Colonic mucosa (tissue), 4 donors: ENCODE measurements around the gene TRIM33. TPM values are rescaled to one million over a fixed set of nuclear protein-coding genes. Genes with fewer than 3 reads are reported as not detected.
"Not testable (repeated sequence)": the region's sequence is repeated elsewhere in the genome, so short reads cannot be mapped to it uniquely, and the experiment has no call there.

ENCODE experiments used
- DNase-seq: peaks from one replicate; pipeline ENCODE4 v3.0.0-alpha.2; 2020
- H3K27ac ChIP-seq: fragments of 200-600 bp; one replicate; pipeline ENCODE4 v1.8.0; 2021
- H3K27me3 ChIP-seq: fragments of 200-600 bp; one replicate; pipeline ENCODE4 v1.8.0; 2021
- H3K36me3 ChIP-seq: fragments of 200-600 bp; one replicate; pipeline ENCODE4 v1.8.0; 2021
- H3K4me1 ChIP-seq: fragments of 200-600 bp; one replicate; pipeline ENCODE4 v1.8.0; 2021; ENCODE audit warnings: mild to moderate bottlenecking
- H3K4me3 ChIP-seq: fragments of 200-600 bp; one replicate; pipeline ENCODE4 v1.8.0; 2021
- H3K9ac ChIP-seq, 2 donors: one replicate each; pipeline ENCODE4 v1.7.0; 2013; ENCODE audit warnings: control low read depth in 2 of 2, low read depth in 2 of 2, low read length in 2 of 2
- H3K9me3 ChIP-seq: fragments of 200-600 bp; one replicate; pipeline ENCODE4 v1.8.0; 2021
- CTCF ChIP-seq: fragments of 200-600 bp; IDR thresholded peaks from one replicate; pipeline ENCODE4 v1.8.0; 2022; ENCODE audit warnings: antibody characterized with exemption, mild to moderate bottlenecking
- intact Hi-C: fragments of 100-400 bp; cut with DNase I; formaldehyde crosslinking; loops from one replicate; pipeline ENCODE4 v1.14.1; 2022
- total RNA-seq, 2 donors: library from RNA; stranded (reverse); fragmentation: NEBNext Ultra II Directional in 1 of 2; extraction: Animal tissue kit (Norgen Biotek cat#: 25700) in 1 of 2; gene quantifications; one replicate each; pipeline ENCODE4 v1.2.1, GENCODE V29; 2021
- donor health status: healthy.
- donor health status: DM: no; HTN: no; CAD: no.
- donor health status: DM: no; HTN: no; CAD: no.

The TRIM33 gene
- total RNA-seq, 2 donors from 2014 or later = 26.7 to 29.2 TPM

GRCh38 chr1:114367810-114368209 lies 143.2 kb downstream of the TRIM33 start:
- Histone ChIP-seq H3K4me1 (no peaks in the 10 kb centered on the region), H3K4me3 (no peak overlapping the region), H3K9ac (no peak overlapping the region), H3K27ac (no peak overlapping the region), H3K27me3 (no peaks in the 10 kb centered on the region), H3K36me3 (no peaks in the 10 kb centered on the region), H3K9me3 (no peaks in the 10 kb centered on the region)
- TF ChIP-seq CTCF = no peak
- DNase-seq = no peak
- intact Hi-C loops = no loop called here

GRCh38 chr1:114363230-114363629 lies 147.8 kb downstream of the TRIM33 start:
- intact Hi-C loops, H3K9me3 ChIP-seq, H3K4me3 ChIP-seq, H3K27ac ChIP-seq, DNase-seq, H3K9ac ChIP-seq, H3K4me1 ChIP-seq, H3K27me3 ChIP-seq, H3K36me3 ChIP-seq: not testable (repeated sequence)

GRCh38 chr1:114359791-114360190 lies 151.2 kb downstream of the TRIM33 start:
- no peaks in the 10 kb centered on the region for H3K4me1 ChIP-seq
- no peak for TF ChIP-seq CTCF
- H3K9ac ChIP-seq = no peak overlapping the region
- no peaks in the 10 kb centered on the region for H3K9me3 ChIP-seq
- no peak for DNase-seq
- H3K27me3 ChIP-seq = no peaks in the 10 kb centered on the region
- H3K27ac ChIP-seq = no peak overlapping the region
- intact Hi-C loops = no loop called here
- H3K36me3 ChIP-seq = no peaks in the 10 kb centered on the region
- no peak overlapping the region for H3K4me3 ChIP-seq

GRCh38 chr1:114355240-114355639 lies 155.8 kb downstream of the TRIM33 start:
- no peaks in the 10 kb centered on the region for H3K36me3 ChIP-seq
- TF ChIP-seq CTCF = no peak
- no peaks in the 10 kb centered on the region for H3K27me3 ChIP-seq
- no peak overlapping the region for H3K9ac ChIP-seq
- no peaks in the 10 kb centered on the region for H3K9me3 ChIP-seq
- no peaks in the 10 kb centered on the region for H3K4me1 ChIP-seq
- no peak overlapping the region for H3K27ac ChIP-seq
- H3K4me3 ChIP-seq = no peak overlapping the region
- no peak for DNase-seq
- intact Hi-C loops = no loop called here

DNA sequence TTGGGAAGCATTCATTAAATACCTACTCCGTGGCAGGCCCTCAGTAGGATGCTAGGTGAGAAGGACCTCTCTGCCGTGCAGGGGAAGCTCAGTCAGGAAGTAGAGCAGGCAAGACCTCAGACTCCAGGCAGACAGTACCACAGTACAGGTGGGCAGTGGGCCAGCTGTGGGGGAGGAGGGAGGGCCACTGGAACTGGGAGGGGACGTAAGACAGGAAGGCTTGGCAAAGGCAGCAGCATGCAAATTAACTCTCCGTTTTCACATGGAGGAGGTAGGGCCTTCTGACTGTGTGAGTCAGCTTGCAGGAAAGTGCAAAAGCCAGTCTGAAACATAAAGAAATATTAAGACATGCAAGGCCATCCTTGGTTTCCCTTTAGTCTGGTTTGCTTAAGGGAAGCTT lies 157.7 kb downstream of the TRIM33 start:
- Histone ChIP-seq H3K36me3 (no peaks in the 10 kb centered on the region), H3K4me1 (no peaks in the 10 kb centered on the region), H3K9ac (no peak overlapping the region), H3K9me3 (no peaks in the 10 kb centered on the region), H3K27ac (no peak overlapping the region), H3K27me3 (no peaks in the 10 kb centered on the region), H3K4me3 (no peak overlapping the region)
- intact Hi-C loops = no loop called here
- DNase-seq = no peak
- TF ChIP-seq CTCF = no peak

- DNase-seq = no peak
- Histone ChIP-seq H3K9ac (no peak overlapping the region), H3K36me3 (no peaks in the 10 kb centered on the region), H3K4me1 (no peaks in the 10 kb centered on the region), H3K27ac (no peak overlapping the region), H3K9me3 (no peaks in the 10 kb centered on the region), H3K4me3 (no peak overlapping the region), H3K27me3 (no peaks in the 10 kb centered on the region)
- intact Hi-C loops = no loop called here
- TF ChIP-seq CTCF = no peak
These were observed 158.2 kb downstream of the TRIM33 start for GRCh38 chr1:114352797-114353196.
